NB4 (cell line): ENCODE data around the gene SRRD.

Experiments used
- CTCF ChIP-seq: IDR thresholded peaks from one replicate; pipeline ENCODE4 v1.5.1; 2012; ENCODE audit warnings: low read depth, low read length
- POLR2A ChIP-seq: IDR thresholded peaks from 2 replicates; pipeline ENCODE4 v1.6.1; 2011; ENCODE audit warnings: mild to moderate bottlenecking; ENCODE audit not compliant: insufficient read length; ENCODE audit errors: extremely low read depth
- TF ChIP-seq, protein P1 (sequence below): IDR thresholded peaks from 2 replicates; pipeline ENCODE4 v1.6.1; 2011; ENCODE audit warnings: low read depth, low read length

- TF ChIP-seq POLR2A, result no peak
- TF ChIP-seq, protein P1, sequence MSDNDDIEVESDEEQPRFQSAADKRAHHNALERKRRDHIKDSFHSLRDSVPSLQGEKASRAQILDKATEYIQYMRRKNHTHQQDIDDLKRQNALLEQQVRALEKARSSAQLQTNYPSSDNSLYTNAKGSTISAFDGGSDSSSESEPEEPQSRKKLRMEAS, result no peak
- no peak for TF ChIP-seq CTCF
Measured at GRCh38 chr22:26487996-26488395, 4.3 kb downstream of the SRRD start.
